MCF 10A (cell line): ENCODE measurements around the gene RBM48. TPM values are rescaled to one million over a fixed set of nuclear protein-coding genes. Genes with fewer than 3 reads are reported as not detected.
A peak's percentile ranks its signal among the peaks of the same experiment; 100 is the strongest.
"Not testable (repeated sequence)": the region's sequence is repeated elsewhere in the genome, so short reads cannot be mapped to it uniquely, and the experiment has no call there.

Source experiments
- BruUV-seq: library from RNA; stranded (reverse); fragments of 400-500 nt; replicated peaks from 2 replicates; lab custom pipeline; 2021; lab: Mats Ljungman, UMichigan
- CTCF ChIA-PET: fragments of 300-600 bp; sonication (Branson Sonifier 250); formaldehyde crosslinking; extraction: SDS; loops from one replicate; lab custom pipeline; 2021; ENCODE audit warnings: antibody characterized with exemption, inconsistent platforms; lab: Yijun Ruan, JAX
- POLR2A ChIA-PET: fragments of 300-600, 350-650 bp; sonication (Branson Sonifier 250); formaldehyde crosslinking; extraction: SDS; loops from one replicate; lab custom pipeline; 2020; ENCODE audit warnings: antibody characterized with exemption, inconsistent platforms; lab: Yijun Ruan, JAX
- DNase-seq: peaks from one replicate; pipeline ENCODE4 v3.0.0-alpha.2; 2018; ENCODE audit not compliant: unreplicated experiment
- H3K27ac Mint-ChIP-seq: one replicate; pipeline ENCODE4 v1.8.0; 2022; ENCODE audit warnings: mild to moderate bottlenecking, low read depth, mixed read lengths; ENCODE audit not compliant: unreplicated experiment
- H3K27me3 Mint-ChIP-seq: one replicate; pipeline ENCODE4 v1.8.0; 2022; ENCODE audit warnings: mixed read lengths; ENCODE audit not compliant: insufficient read depth, unreplicated experiment
- H3K36me3 Mint-ChIP-seq: one replicate; pipeline ENCODE4 v1.8.0; 2022; ENCODE audit warnings: mild to moderate bottlenecking, moderate library complexity, mixed read lengths; ENCODE audit not compliant: insufficient read depth, unreplicated experiment
- H3K4me1 Mint-ChIP-seq: one replicate; pipeline ENCODE4 v1.8.0; 2022; ENCODE audit warnings: mixed read lengths; ENCODE audit not compliant: insufficient read depth, unreplicated experiment
- H3K4me3 Mint-ChIP-seq: one replicate; pipeline ENCODE4 v1.8.0; 2022; ENCODE audit warnings: mild to moderate bottlenecking, moderate library complexity, mixed read lengths; ENCODE audit not compliant: unreplicated experiment
- H3K9me3 Mint-ChIP-seq: one replicate; pipeline ENCODE4 v1.8.0; 2022; ENCODE audit warnings: mixed read lengths; ENCODE audit not compliant: unreplicated experiment
- intact Hi-C: fragments of 100-400 bp; cut with micrococcal nuclease; formaldehyde crosslinking; loops from 2 replicates; pipeline ENCODE4 v1.14.1; 2022
- total RNA-seq: library from RNA; stranded (reverse); gene quantifications from 2 replicates; pipeline ENCODE4 v1.2.3, GENCODE V29; 2022
- TF ChIP-seq, protein P1 (sequence below): fragments of 200-600 bp; IDR thresholded peaks from one replicate; pipeline ENCODE4 v1.8.0; 2022; ENCODE audit warnings: antibody characterized with exemption, mild to moderate bottlenecking; ENCODE audit not compliant: unreplicated experiment

RBM48 gene
- total RNA-seq, 1 experiment from 2014 or later = 10.4 TPM

DNA sequence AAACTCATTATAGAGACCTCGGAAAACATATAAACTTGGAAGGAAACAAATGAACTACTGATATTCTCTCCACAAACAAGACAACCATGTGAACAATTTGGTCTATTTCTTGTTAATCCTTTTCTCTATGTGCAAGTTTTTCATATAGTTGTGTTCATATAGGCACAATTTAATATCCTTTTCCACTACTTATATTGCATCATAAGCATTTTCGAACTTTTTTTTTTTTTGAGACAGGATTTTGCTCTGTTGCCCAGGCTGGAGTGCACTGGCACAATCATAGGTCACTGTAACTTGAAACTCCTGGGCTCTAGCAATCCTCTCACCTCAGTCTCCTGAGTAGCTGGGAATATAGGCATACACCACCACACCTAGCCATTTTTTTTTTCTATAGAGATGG lies 5.5 kb upstream of the RBM48 start:
- no TSS peak for BruUV-seq
- Mint-ChIP-seq H3K27me3 (no peaks in the 10 kb centered on the region), H3K4me1 (peaks cover 11% of the 10 kb centered on the region), H3K4me3 (no peak overlapping the region), H3K27ac (no peak overlapping the region), H3K36me3 (peaks cover 5% of the 10 kb centered on the region), H3K9me3 (no peaks in the 10 kb centered on the region)
- ChIA-PET POLR2A (interaction anchor here (1.3 kb wide), 1 partner anchor 9 kb away, joined by 4 read pairs; no protein-coding TSS in a partner anchor), CTCF (no interaction called here)
- TF ChIP-seq, protein P1, sequence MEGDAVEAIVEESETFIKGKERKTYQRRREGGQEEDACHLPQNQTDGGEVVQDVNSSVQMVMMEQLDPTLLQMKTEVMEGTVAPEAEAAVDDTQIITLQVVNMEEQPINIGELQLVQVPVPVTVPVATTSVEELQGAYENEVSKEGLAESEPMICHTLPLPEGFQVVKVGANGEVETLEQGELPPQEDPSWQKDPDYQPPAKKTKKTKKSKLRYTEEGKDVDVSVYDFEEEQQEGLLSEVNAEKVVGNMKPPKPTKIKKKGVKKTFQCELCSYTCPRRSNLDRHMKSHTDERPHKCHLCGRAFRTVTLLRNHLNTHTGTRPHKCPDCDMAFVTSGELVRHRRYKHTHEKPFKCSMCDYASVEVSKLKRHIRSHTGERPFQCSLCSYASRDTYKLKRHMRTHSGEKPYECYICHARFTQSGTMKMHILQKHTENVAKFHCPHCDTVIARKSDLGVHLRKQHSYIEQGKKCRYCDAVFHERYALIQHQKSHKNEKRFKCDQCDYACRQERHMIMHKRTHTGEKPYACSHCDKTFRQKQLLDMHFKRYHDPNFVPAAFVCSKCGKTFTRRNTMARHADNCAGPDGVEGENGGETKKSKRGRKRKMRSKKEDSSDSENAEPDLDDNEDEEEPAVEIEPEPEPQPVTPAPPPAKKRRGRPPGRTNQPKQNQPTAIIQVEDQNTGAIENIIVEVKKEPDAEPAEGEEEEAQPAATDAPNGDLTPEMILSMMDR = no peak
- intact Hi-C loops = no loop called here
- no peak for DNase-seq

DNA sequence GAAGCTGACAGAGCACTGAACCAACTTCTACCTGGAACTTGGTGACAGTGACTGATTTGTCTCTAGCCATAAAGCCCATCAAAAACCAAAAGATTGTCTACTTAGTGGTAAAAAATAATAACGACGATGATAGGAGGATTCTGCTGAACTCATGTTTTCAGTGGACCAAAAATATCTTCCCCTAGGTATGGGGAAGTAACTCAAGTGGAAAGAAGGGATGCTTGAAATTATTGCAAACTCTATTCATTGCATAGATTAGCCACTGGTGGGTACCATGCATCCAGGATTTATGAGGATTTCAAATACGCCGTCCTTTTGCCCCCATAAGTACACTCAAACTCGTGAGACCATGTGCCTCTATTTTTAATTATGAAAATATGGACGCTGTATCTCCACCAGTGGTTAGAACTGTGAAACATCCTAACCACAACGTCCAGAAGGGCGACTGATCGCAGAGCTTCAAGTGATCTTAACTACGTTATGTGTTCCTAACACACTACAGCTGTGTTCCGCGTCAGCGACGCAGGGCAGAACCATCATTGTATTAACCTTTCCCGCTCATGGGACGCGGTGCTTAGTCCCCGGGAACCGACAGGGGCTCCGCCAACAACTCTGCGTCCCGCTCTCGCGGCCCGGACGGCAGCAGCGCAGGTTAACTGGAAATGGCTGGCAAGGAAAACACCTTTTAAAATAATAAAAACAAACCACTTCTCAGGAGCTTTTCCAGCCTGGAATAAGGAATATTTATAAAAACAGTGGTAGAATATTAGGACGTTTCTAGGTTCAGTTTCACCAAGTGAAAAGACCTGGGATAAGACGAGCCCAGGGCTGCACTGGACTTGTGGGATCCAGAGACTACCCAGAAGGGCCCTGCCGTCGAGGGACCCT lies 1.1 kb upstream of the RBM48 start:
- BruUV-seq = TSS peak; percentile 43
- intact Hi-C loops = loop anchor here (5.0 kb wide), 2 partner anchors 60 to 85 kb away; no protein-coding TSS in a partner anchor
- Mint-ChIP-seq H3K27me3 (no peaks in the 10 kb centered on the region), H3K4me1 (peaks cover 16% of the 10 kb centered on the region), H3K36me3 (peaks cover 33% of the 10 kb centered on the region), H3K4me3 (peak overlapping the region; percentile 98), H3K27ac (peak overlapping the region; percentile 99), H3K9me3 (no peaks in the 10 kb centered on the region)
- DNase-seq = peak; percentile 56
- TF ChIP-seq, protein P1 = peak; percentile 19
- CTCF ChIA-PET = interaction anchor here (0.6 to 1.0 kb wide), 5 partner anchors 16 to 591 kb away, joined by 3 to 5 read pairs (median 4); no protein-coding TSS in a partner anchor
- POLR2A ChIA-PET = interaction anchor here (0.8 to 3.0 kb wide), 14 partner anchors 12 to 591 kb away, joined by 3 to 21 read pairs (median 7); partner anchors contain the start of genes ANKIB1, CYP51A1, FAM133B and GATAD1

DNA sequence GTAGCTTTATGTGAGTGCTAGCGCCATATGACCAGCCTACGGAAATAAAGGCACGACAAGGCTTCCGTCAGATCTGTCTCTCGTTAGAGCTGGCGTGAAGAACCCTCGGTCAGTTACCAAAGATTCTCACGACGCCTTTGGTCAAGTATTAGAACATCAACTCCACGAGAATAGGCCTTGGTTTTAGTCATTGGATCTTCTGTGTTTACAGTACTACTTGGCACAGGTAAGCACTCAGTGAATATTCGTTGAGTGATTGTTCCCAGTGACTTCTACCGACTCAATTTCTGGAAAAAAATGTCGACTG lies 316 bp downstream of the RBM48 start:
- intact Hi-C loops = loop anchor here (5.0 kb wide), 2 partner anchors 58 to 83 kb away; no protein-coding TSS in a partner anchor
- TF ChIP-seq, protein P1 = no peak
- TSS peak; percentile 76 for BruUV-seq
- H3K4me3 Mint-ChIP-seq = peak overlapping the region; percentile 98
- DNase-seq = no peak
- ChIA-PET POLR2A (interaction anchor here (0.6 to 3.0 kb wide), 25 partner anchors 9 to 703 kb away, joined by 3 to 21 read pairs (median 5); partner anchors contain the start of genes ANKIB1, CYP51A1, FAM133B and GATAD1), CTCF (interaction anchor here (0.6 to 1.2 kb wide), 6 partner anchors 10 to 177 kb away, joined by 3 to 5 read pairs (median 4); partner anchors contain the start of gene GATAD1)
- H3K27me3 Mint-ChIP-seq = no peaks in the 10 kb centered on the region
- peaks cover 45% of the 10 kb centered on the region for H3K36me3 Mint-ChIP-seq
- H3K9me3 Mint-ChIP-seq = no peaks in the 10 kb centered on the region
- peaks cover 16% of the 10 kb centered on the region for H3K4me1 Mint-ChIP-seq
- H3K27ac Mint-ChIP-seq = peak overlapping the region; percentile 99

DNA sequence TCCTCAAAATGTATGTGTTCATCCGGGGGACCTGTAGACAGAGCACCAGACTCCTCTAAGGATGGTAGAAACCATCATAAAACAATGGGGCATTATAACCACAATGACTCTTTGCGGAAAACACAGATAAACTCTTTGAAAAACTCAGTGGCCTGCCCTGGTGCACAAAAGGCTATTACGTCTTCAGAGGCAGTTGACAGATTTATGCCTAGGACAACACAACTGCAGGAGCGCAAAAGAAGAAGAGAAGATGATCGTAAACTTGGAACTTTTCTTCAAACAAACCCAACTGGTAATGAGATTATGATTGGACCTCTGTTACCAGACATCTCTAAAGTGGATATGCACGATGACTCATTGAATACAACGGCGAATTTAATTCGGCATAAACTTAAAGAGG lies 6.0 kb downstream of the RBM48 start:
- Mint-ChIP-seq H3K4me3 (no peak overlapping the region), H3K27me3 (no peaks in the 10 kb centered on the region), H3K9me3 (no peaks in the 10 kb centered on the region), H3K36me3 (peaks cover 86% of the 10 kb centered on the region), H3K4me1 (peaks cover 5% of the 10 kb centered on the region), H3K27ac (no peak overlapping the region)
- no peak for DNase-seq
- ChIA-PET POLR2A (no interaction called here), CTCF (no interaction called here)
- TF ChIP-seq, protein P1 = no peak
- intact Hi-C loops = no loop called here
- BruUV-seq = no TSS peak

DNA sequence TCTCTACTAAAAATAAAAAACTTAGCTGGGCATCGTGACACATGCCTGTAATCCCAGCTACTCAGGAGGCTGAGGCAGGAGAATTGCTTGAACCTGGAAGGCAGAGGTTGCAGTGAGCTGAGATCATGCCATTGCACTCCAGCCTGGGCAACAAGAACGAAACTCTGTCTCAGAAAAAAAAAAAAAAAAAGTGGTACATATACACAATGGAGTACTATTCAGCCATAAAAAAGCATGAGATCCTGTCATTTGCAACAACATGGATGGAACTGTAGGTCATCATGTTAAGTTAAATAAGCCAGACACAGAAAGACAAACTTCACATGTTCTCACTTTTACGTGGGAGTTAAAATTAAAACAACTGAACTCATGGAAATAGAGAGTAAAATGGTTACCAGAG lies 14.9 kb downstream of the RBM48 start:
- CTCF ChIA-PET = interaction anchor here (0.6 kb wide), 2 partner anchors 16 to 1381 kb away, joined by 3 read pairs; no protein-coding TSS in a partner anchor
- peaks cover 14% of the 10 kb centered on the region for H3K36me3 Mint-ChIP-seq
- peaks cover 20% of the 10 kb centered on the region for H3K9me3 Mint-ChIP-seq
- POLR2A ChIA-PET, H3K4me1 Mint-ChIP-seq, BruUV-seq, DNase-seq, H3K27me3 Mint-ChIP-seq, intact Hi-C loops, H3K4me3 Mint-ChIP-seq, H3K27ac Mint-ChIP-seq: not testable (repeated sequence)

DNA sequence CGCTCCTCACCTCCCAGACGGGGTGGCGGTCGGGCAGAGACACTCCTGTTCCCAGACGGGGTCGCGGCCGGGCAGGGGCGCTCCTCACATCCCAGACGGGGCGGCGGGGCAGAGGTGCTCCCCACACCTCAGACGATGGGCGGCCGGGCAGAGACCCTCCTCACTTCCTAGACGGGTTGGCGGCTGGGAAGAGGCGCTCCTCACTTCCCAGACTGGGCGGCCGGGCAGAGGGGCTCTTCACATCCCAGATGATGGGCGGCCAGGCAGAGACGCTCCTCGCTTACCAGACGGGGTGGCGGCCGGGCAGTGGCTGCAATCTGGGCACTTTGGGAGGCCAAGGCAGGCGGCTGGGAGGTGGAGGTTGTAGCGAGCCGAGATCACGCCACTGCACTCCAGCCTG lies 16.5 kb downstream of the RBM48 start:
- CTCF ChIA-PET, POLR2A ChIA-PET, BruUV-seq, H3K27ac Mint-ChIP-seq, H3K4me3 Mint-ChIP-seq, DNase-seq, H3K27me3 Mint-ChIP-seq, H3K36me3 Mint-ChIP-seq, H3K4me1 Mint-ChIP-seq, intact Hi-C loops: not testable (repeated sequence)
- peaks cover 20% of the 10 kb centered on the region for H3K9me3 Mint-ChIP-seq
